ENCODE results near the gene BLTP3B. TPM values are rescaled to one million over a fixed set of nuclear protein-coding genes. Genes with fewer than 3 reads are reported as not detected.

Gene BLTP3B
- total RNA-seq, 1 donor, result 72.9 TPM

DNA sequence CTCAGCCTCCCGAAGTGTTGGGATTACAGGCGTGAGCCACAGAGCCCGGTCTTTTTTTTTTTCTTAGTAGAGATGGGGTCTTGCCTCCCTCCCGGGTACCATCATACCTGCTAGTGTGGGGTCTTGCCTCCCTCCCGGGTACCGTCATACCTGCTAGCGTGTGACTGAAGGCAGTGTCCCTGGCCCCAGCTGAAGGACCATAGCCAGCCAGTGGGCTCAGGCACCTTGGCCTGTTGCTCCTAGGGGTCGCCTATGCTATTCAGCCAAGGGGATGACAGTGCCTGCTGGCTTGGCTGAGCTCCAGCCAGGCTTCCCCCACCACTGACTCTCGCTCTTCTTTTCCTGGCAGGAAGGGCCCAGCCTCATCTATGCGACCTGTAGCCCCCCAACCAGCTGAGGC is 10.5 kb upstream of the BLTP3B start:
- TF ChIP-seq, protein P1, sequence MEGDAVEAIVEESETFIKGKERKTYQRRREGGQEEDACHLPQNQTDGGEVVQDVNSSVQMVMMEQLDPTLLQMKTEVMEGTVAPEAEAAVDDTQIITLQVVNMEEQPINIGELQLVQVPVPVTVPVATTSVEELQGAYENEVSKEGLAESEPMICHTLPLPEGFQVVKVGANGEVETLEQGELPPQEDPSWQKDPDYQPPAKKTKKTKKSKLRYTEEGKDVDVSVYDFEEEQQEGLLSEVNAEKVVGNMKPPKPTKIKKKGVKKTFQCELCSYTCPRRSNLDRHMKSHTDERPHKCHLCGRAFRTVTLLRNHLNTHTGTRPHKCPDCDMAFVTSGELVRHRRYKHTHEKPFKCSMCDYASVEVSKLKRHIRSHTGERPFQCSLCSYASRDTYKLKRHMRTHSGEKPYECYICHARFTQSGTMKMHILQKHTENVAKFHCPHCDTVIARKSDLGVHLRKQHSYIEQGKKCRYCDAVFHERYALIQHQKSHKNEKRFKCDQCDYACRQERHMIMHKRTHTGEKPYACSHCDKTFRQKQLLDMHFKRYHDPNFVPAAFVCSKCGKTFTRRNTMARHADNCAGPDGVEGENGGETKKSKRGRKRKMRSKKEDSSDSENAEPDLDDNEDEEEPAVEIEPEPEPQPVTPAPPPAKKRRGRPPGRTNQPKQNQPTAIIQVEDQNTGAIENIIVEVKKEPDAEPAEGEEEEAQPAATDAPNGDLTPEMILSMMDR (IDR thresholded peaks at IDR 0.05; ENCODE audit: insufficient read depth, low read length), result no peak

DNA sequence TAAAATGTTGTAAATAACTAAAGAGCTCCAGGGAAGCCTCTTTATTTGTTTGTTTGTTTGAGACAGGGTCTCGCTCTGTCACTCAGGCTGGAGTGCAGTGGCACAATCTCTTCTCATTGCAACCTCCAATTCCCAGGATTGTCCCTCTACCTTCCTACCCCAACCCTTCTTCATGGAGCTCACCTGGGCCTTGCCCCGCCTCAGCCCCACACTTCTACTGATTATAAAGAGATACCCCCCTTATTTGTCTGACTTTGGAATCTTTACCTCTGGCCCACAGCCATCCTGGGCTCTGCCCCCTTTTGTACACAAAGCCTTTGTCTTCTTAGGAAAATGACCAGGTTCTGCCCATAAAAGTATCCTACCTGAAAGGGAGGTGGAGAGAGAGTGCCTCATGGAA is 9.1 kb upstream of the BLTP3B start:
- no peak for DNase-seq (ENCODE audit: low read depth)
- H3K4me3 ChIP-seq (ENCODE audit: low read depth, low read length), result no peak overlapping the region
- TF ChIP-seq, protein P1 (IDR thresholded peaks at IDR 0.05; ENCODE audit: insufficient read depth, low read length), result no peak

More for the DNA sequence above, 10.5 kb upstream of the BLTP3B start:
- no peak overlapping the region for H3K4me3 ChIP-seq (ENCODE audit: low read depth, low read length)
- DNase-seq (ENCODE audit: low read depth), result no peak

DNA sequence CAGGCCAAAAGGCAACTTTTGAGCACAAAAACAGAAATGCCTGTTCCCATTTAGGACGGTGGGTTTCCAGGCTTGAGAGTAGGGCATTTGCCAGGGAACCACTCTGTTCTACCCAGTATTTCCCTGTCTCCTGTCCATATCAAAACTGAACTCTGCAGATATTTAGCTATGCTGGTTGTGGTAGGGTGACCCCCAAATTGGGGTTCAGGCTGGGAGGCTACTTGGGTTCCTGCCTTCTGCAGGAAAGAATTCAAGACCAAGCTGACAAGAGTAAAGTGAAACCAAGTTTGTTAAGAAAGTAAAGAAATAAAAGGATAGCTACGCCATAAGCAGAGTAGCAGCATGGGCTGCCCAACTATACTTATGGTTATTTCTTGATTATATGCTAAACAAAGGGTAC is 3.6 kb upstream of the BLTP3B start:
- TF ChIP-seq, protein P1 (IDR thresholded peaks at IDR 0.05; ENCODE audit: insufficient read depth, low read length), result no peak
- DNase-seq (ENCODE audit: low read depth), result no peak
- H3K4me3 ChIP-seq (ENCODE audit: low read depth, low read length), result no peak overlapping the region

DNA sequence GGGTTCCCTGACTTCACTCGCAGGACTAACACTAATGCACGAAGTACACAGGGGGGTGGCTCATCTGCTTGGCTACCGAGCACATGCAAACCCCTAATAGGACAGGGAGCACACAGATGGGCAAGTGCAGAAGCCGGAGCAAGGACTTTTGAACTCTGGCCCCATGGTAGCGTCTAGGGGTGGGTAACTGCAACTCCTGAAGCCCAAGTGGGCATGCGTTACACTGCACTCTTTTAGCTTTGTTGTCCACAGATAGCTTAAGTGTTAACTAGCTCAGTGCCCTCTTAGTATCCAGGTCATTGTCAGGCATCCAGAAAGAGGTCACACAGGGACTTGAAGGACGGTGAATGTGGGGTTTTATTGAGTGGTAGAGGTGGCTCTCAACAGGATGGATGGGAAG is 3.0 kb upstream of the BLTP3B start:
- no peak for DNase-seq (ENCODE audit: low read depth)
- H3K4me3 ChIP-seq (ENCODE audit: low read depth, low read length), result no peak overlapping the region
- TF ChIP-seq, protein P1 (IDR thresholded peaks at IDR 0.05; ENCODE audit: insufficient read depth, low read length), result no peak

DNA sequence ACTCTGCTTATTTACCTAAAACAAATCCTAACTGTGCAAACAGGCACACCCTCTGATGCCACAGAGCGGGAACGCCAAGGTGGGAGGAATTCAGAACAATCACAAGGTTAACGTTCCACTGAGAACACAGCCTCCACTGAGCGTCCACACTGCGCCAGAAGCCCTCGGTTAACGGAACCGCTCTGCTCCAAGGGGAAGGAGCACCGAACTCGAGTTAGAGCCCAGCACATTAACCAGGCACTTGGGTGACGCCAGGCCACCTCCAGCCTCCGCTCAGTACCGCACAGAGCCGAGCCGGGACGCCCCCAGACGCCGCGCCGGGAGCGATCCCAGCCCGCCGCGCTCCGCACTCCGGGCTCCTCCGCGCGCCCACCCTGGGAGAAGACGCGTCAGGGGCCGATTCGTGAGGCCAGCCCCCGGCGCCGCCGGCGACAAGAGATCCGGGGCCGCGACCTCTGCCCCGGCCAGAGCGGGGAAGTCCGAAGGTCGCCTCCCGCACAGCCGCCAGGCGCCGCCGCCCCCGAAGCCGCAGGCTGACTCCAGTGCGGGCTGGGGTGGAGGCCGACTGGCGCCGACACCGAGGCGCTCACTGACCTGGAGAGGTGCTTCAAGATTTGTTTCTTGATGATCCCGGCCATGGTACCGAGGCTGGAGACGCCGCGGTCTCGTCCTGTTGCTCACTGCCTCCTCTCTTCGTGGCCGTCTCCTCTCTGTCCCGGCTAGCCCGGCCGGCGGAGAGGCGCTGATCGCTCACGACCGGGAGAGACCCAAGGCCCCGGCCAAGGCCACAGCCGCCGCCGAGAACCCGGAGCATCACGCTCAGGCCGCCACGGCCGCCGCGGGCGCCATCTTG is 450 bp downstream of the BLTP3B start:
- H3K4me3 ChIP-seq (ENCODE audit: low read depth, low read length), result peak overlapping the region; percentile 96
- TF ChIP-seq, protein P1 (IDR thresholded peaks at IDR 0.05; ENCODE audit: insufficient read depth, low read length), result no peak
- DNase-seq (ENCODE audit: low read depth), result peak; percentile 22

DNA sequence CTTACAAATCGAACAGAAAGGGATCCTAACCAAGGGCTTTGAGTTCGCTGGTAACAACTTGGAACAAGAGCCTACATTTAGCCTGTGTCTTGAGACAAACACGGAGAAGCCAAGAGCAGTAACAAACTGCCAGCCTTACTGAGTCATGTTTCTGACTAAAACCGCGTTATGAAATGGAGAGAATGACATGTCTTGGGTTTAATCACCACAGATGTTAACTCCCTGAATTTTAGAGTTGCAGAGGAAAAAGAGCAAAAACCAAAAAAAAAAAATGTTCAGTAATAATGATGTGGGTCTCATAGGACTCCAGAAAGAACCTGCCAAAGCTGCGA is 1.0 kb downstream of the BLTP3B start:
- TF ChIP-seq, protein P1 (IDR thresholded peaks at IDR 0.05; ENCODE audit: insufficient read depth, low read length), result no peak
- peak; percentile 92 for DNase-seq (ENCODE audit: low read depth)
- peak overlapping the region; percentile 96 for H3K4me3 ChIP-seq (ENCODE audit: low read depth, low read length)

DNA sequence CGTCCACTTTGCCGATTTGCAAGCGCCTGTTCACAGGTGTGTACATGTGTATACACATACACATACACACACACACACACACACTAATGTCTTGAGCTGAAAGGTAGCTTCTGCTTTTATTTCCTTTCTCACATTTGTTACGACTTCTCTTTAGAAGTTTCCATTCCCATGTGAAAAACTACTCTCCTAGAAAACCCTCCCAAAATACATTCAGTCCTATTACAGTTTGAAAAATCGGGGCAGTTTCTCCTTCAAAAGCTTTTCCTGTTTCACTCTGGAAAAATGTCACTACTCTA is 3.9 kb downstream of the BLTP3B start:
- TF ChIP-seq, protein P1 (IDR thresholded peaks at IDR 0.05; ENCODE audit: insufficient read depth, low read length), result no peak
- no peak overlapping the region for H3K4me3 ChIP-seq (ENCODE audit: low read depth, low read length)
- no peak for DNase-seq (ENCODE audit: low read depth)
